ENCODE data around the gene C16orf54. TPM values are rescaled to one million over a fixed set of nuclear protein-coding genes. Genes with fewer than 3 reads are reported as not detected.
"Not testable (repeated sequence)": the region's sequence is repeated elsewhere in the genome, so short reads cannot be mapped to it uniquely, and the experiment has no call there.

Gene C16orf54
- total RNA-seq (0.18 TPM), polyA plus RNA-seq (ENCODE audit: insufficient read depth in 1 of 8, insufficient read length in 8 of 8, low replicate concordance in 1 of 8) (under 1 TPM; 0.15 to 0.35 (median 0.27) TPM)
- long read RNA-seq, donor 1: 0 reads
- long read RNA-seq, donor 2: 0 reads
- long read RNA-seq, donor 3: 0 reads
- long read RNA-seq, donor 4: 0 reads
- long read RNA-seq, donor 5: 0 reads
- long read RNA-seq, donor 6: 0 reads
- long read RNA-seq, donor 7, partial matches to known transcripts: 0 of 2 reads
- long read RNA-seq, donor 7, other reads (novel, unspliced or antisense): 0 of 2 reads
- long read RNA-seq, donor 8: 0 reads
- long read RNA-seq, donor 9: 0 reads
- long read RNA-seq, donor 10: 0 reads
- long read RNA-seq, donor 11: 0 reads

- Histone ChIP-seq H3K4me1 (ENCODE audit: control insufficient read depth, insufficient read depth, low read length) (no peaks in the 10 kb centered on the region), H3K36me3 (ENCODE audit: control insufficient read depth, insufficient read depth, low read length) (no peaks in the 10 kb centered on the region), H3K27me3 (ENCODE audit: control insufficient read depth, insufficient read depth, low read length) (no peaks in the 10 kb centered on the region), H3K4me3 (ENCODE audit: low read length) (peak within 1 kb of the TSS; percentile 31), H3K27ac (ENCODE audit: low read length) (no peak within 1 kb of the TSS), H3K9me3 (replicated peaks; ENCODE audit: control insufficient read depth, low read depth, low read length) (no peaks in the 10 kb centered on the region)
- DNase-seq: peak; percentile 67
- 66% methylated on average over 12 of the region's 12 CpGs for WGBS (ENCODE audit: insufficient coverage)
These were observed at the start of gene C16orf54 for GRCh38 chr16:29745853-29746345. Gene C16orf54, minus strand, starts transcription at chr16:29745990. Its CDS starts 1,039 bp downstream, at chr16:29744951.

- Histone ChIP-seq H3K36me3 (ENCODE audit: control insufficient read depth, insufficient read depth, low read length) (peaks cover 37% of the 10 kb centered on the region), H3K27me3 (ENCODE audit: control insufficient read depth, insufficient read depth, low read length) (no peaks in the 10 kb centered on the region), H3K27ac (ENCODE audit: low read length) (no peak overlapping the region), H3K9me3 (replicated peaks; ENCODE audit: control insufficient read depth, low read depth, low read length) (no peaks in the 10 kb centered on the region), H3K4me3 (ENCODE audit: low read length) (no peak overlapping the region), H3K4me1 (ENCODE audit: control insufficient read depth, insufficient read depth, low read length) (peaks cover 20% of the 10 kb centered on the region)
- no peak for DNase-seq
- 100% methylated on average over 1 of the region's 3 CpGs for WGBS (ENCODE audit: insufficient coverage)
These were observed 48.5 kb upstream of the C16orf54 start for GRCh38 chr16:29794231-29794710.

GRCh38 chr16:29793153-29793552 lies 47.4 kb upstream of the C16orf54 start:
- H3K4me3 ChIP-seq (ENCODE audit: low read length); H3K27me3 ChIP-seq (ENCODE audit: control insufficient read depth, insufficient read depth, low read length); DNase-seq; H3K9me3 ChIP-seq (replicated peaks; ENCODE audit: control insufficient read depth, low read depth, low read length); H3K27ac ChIP-seq (ENCODE audit: low read length): not testable (repeated sequence)
- Histone ChIP-seq H3K4me1 (ENCODE audit: control insufficient read depth, insufficient read depth, low read length) (peaks cover 20% of the 10 kb centered on the region), H3K36me3 (ENCODE audit: control insufficient read depth, insufficient read depth, low read length) (peaks cover 26% of the 10 kb centered on the region)
- WGBS (ENCODE audit: insufficient coverage): 87% methylated on average over 18 of the region's 18 CpGs

GRCh38 chr16:29791845-29792807 lies 46.3 kb upstream of the C16orf54 start:
- WGBS (ENCODE audit: insufficient coverage): 74% methylated on average over 7 of the region's 9 CpGs
- no peak for DNase-seq
- H3K4me3 ChIP-seq (ENCODE audit: low read length): peak overlapping the region; percentile 96

GRCh38 chr16:29790949-29791844 lies 45.4 kb upstream of the C16orf54 start:
- Histone ChIP-seq H3K9me3 (replicated peaks; ENCODE audit: control insufficient read depth, low read depth, low read length) (no peaks in the 10 kb centered on the region), H3K27ac (ENCODE audit: low read length) (peak overlapping the region; percentile 72), H3K4me3 (ENCODE audit: low read length) (peak overlapping the region; percentile 96), H3K27me3 (ENCODE audit: control insufficient read depth, insufficient read depth, low read length) (no peaks in the 10 kb centered on the region), H3K36me3 (ENCODE audit: control insufficient read depth, insufficient read depth, low read length) (peaks cover 8% of the 10 kb centered on the region), H3K4me1 (ENCODE audit: control insufficient read depth, insufficient read depth, low read length) (peaks cover 20% of the 10 kb centered on the region)
- DNase-seq: no peak
- 2% methylated on average over 20 of the region's 31 CpGs for WGBS (ENCODE audit: insufficient coverage)

More at GRCh38 chr16:29791845-29792807, 46.3 kb upstream of the C16orf54 start:
- peaks cover 17% of the 10 kb centered on the region for H3K36me3 ChIP-seq (ENCODE audit: control insufficient read depth, insufficient read depth, low read length)
- peaks cover 20% of the 10 kb centered on the region for H3K4me1 ChIP-seq (ENCODE audit: control insufficient read depth, insufficient read depth, low read length)
- no peak overlapping the region for H3K27ac ChIP-seq (ENCODE audit: low read length)
- H3K9me3 ChIP-seq (replicated peaks; ENCODE audit: control insufficient read depth, low read depth, low read length): no peaks in the 10 kb centered on the region
- no peaks in the 10 kb centered on the region for H3K27me3 ChIP-seq (ENCODE audit: control insufficient read depth, insufficient read depth, low read length)

GRCh38 chr16:29790183-29790948 lies 44.6 kb upstream of the C16orf54 start, which contains the start of gene KIF22:
Gene KIF22, plus strand, starts transcription at chr16:29790751. Its CDS starts 9 bp downstream, at chr16:29790760.
- peak within 1 kb of the TSS; percentile 91 for H3K27ac ChIP-seq (ENCODE audit: low read length)
- H3K36me3 ChIP-seq (ENCODE audit: control insufficient read depth, insufficient read depth, low read length): peaks cover 8% of the 10 kb centered on the region
- peak; percentile 100 for DNase-seq
- peaks cover 2% of the 10 kb centered on the region for H3K27me3 ChIP-seq (ENCODE audit: control insufficient read depth, insufficient read depth, low read length)
- no peaks in the 10 kb centered on the region for H3K9me3 ChIP-seq (replicated peaks; ENCODE audit: control insufficient read depth, low read depth, low read length)
- H3K4me3 ChIP-seq (ENCODE audit: low read length): peak within 1 kb of the TSS; percentile 96
- H3K4me1 ChIP-seq (ENCODE audit: control insufficient read depth, insufficient read depth, low read length): peaks cover 20% of the 10 kb centered on the region
- WGBS (ENCODE audit: insufficient coverage): 2% methylated on average over 63 of the region's 67 CpGs

GRCh38 chr16:29789775-29790182 lies 44.0 kb upstream of the C16orf54 start:
- peaks cover 2% of the 10 kb centered on the region for H3K27me3 ChIP-seq (ENCODE audit: control insufficient read depth, insufficient read depth, low read length)
- peaks cover 2% of the 10 kb centered on the region for H3K36me3 ChIP-seq (ENCODE audit: control insufficient read depth, insufficient read depth, low read length)
- no peaks in the 10 kb centered on the region for H3K9me3 ChIP-seq (replicated peaks; ENCODE audit: control insufficient read depth, low read depth, low read length)
- 54% methylated on average over 15 of the region's 20 CpGs for WGBS (ENCODE audit: insufficient coverage)
- H3K27ac ChIP-seq (ENCODE audit: low read length): peak overlapping the region; percentile 91
- H3K4me3 ChIP-seq (ENCODE audit: low read length): peak overlapping the region; percentile 96
- H3K4me1 ChIP-seq (ENCODE audit: control insufficient read depth, insufficient read depth, low read length): peaks cover 20% of the 10 kb centered on the region
- DNase-seq: no peak

GRCh38 chr16:29787155-29787554 lies 41.4 kb upstream of the C16orf54 start:
- DNase-seq; H3K36me3 ChIP-seq (ENCODE audit: control insufficient read depth, insufficient read depth, low read length); H3K4me3 ChIP-seq (ENCODE audit: low read length); H3K27ac ChIP-seq (ENCODE audit: low read length); H3K27me3 ChIP-seq (ENCODE audit: control insufficient read depth, insufficient read depth, low read length); H3K9me3 ChIP-seq (replicated peaks; ENCODE audit: control insufficient read depth, low read depth, low read length): not testable (repeated sequence)
- peaks cover 17% of the 10 kb centered on the region for H3K4me1 ChIP-seq (ENCODE audit: control insufficient read depth, insufficient read depth, low read length)
- WGBS (ENCODE audit: insufficient coverage): 83% methylated on average over 2 of the region's 4 CpGs

Measured in muscle of leg (tissue), 16 donors.